CD4-positive, alpha-beta T cell treated with Interleukin-10 for 1 hour (primary cell): ENCODE measurements around the gene OR10J5.
"Not testable (repeated sequence)": the region's sequence is repeated elsewhere in the genome, so short reads cannot be mapped to it uniquely, and the experiment has no call there.

Source experiments
- DNase-seq: peaks from one replicate; pipeline ENCODE4 v3.0.0-alpha.2; 2020

The OR10J5 gene

GRCh38 chr1:159535907-159536306 lies at the start of gene OR10J5:
Gene OR10J5, minus strand, starts transcription at chr1:159536007. Its CDS starts 0 bp downstream, at chr1:159536007.
- DNase-seq = no peak

GRCh38 chr1:159584536-159584935 lies 48.7 kb upstream of the OR10J5 start:
- DNase-seq = no peak

- no peak for DNase-seq
These were observed 45.6 kb upstream of the OR10J5 start for GRCh38 chr1:159581422-159581821.

GRCh38 chr1:159580340-159580739 lies 44.5 kb upstream of the OR10J5 start:
- DNase-seq = no peak

- DNase-seq = no peak
These were observed 41.6 kb upstream of the OR10J5 start for GRCh38 chr1:159577446-159577845.

GRCh38 chr1:159562680-159563079 lies 26.9 kb upstream of the OR10J5 start:
- no peak for DNase-seq

- DNase-seq = no peak
These were observed 25.7 kb upstream of the OR10J5 start for GRCh38 chr1:159561497-159561896.

- DNase-seq = no peak
These were observed 24.8 kb upstream of the OR10J5 start for GRCh38 chr1:159560599-159560998.

- no peak for DNase-seq
These were observed 21.1 kb upstream of the OR10J5 start for GRCh38 chr1:159556931-159557369.

- DNase-seq = no peak
These were observed 18.9 kb upstream of the OR10J5 start for GRCh38 chr1:159554696-159555095.

- no peak for DNase-seq
These were observed 18.5 kb upstream of the OR10J5 start for GRCh38 chr1:159554261-159554660.

- DNase-seq = no peak
These were observed 12.3 kb upstream of the OR10J5 start for GRCh38 chr1:159548126-159548525.

- DNase-seq = no peak
These were observed 2.9 kb downstream of the OR10J5 start for GRCh38 chr1:159532922-159533321.

GRCh38 chr1:159524792-159525191 lies 11.0 kb downstream of the OR10J5 start:
- DNase-seq = not testable (repeated sequence)

GRCh38 chr1:159510229-159510541 lies 25.6 kb downstream of the OR10J5 start:
- no peak for DNase-seq

- DNase-seq = no peak
These were observed 26.2 kb downstream of the OR10J5 start for GRCh38 chr1:159509440-159510228.

GRCh38 chr1:159508951-159509350 lies 26.9 kb downstream of the OR10J5 start:
- DNase-seq = no peak

GRCh38 chr1:159505676-159506075 lies 30.1 kb downstream of the OR10J5 start:
- no peak for DNase-seq

GRCh38 chr1:159501082-159501481 lies 34.7 kb downstream of the OR10J5 start:
- no peak for DNase-seq

- not testable (repeated sequence) for DNase-seq
These were observed 41.1 kb downstream of the OR10J5 start for GRCh38 chr1:159494513-159495210.

GRCh38 chr1:159493354-159493753 lies 42.5 kb downstream of the OR10J5 start:
- no peak for DNase-seq

GRCh38 chr1:159492575-159493323 lies 43.1 kb downstream of the OR10J5 start:
- no peak for DNase-seq
